AG10803 (cell line): ENCODE measurements around the gene PID1.

Experiments
- DNase-seq: peaks from one replicate; pipeline ENCODE4 v3.0.0; 2010; ENCODE audit warnings: low read depth
- H3K4me3 ChIP-seq: 2 replicates; pipeline ENCODE4 v1.5.1; 2011; ENCODE audit warnings: mild to moderate bottlenecking, low read length, control low read depth
- TF ChIP-seq, protein P1 (sequence below): conservative IDR thresholded peaks from 2 replicates; pipeline ENCODE4 v1.5.1; 2011; ENCODE audit warnings: mild to moderate bottlenecking, low read length, control low read depth, inconsistent platforms

Gene PID1

GRCh38 chr2:229176136-229176535 lies 95.0 kb downstream of the PID1 start:
- no peak overlapping the region for H3K4me3 ChIP-seq
- no peak for DNase-seq
- TF ChIP-seq, protein P1, sequence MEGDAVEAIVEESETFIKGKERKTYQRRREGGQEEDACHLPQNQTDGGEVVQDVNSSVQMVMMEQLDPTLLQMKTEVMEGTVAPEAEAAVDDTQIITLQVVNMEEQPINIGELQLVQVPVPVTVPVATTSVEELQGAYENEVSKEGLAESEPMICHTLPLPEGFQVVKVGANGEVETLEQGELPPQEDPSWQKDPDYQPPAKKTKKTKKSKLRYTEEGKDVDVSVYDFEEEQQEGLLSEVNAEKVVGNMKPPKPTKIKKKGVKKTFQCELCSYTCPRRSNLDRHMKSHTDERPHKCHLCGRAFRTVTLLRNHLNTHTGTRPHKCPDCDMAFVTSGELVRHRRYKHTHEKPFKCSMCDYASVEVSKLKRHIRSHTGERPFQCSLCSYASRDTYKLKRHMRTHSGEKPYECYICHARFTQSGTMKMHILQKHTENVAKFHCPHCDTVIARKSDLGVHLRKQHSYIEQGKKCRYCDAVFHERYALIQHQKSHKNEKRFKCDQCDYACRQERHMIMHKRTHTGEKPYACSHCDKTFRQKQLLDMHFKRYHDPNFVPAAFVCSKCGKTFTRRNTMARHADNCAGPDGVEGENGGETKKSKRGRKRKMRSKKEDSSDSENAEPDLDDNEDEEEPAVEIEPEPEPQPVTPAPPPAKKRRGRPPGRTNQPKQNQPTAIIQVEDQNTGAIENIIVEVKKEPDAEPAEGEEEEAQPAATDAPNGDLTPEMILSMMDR, result no peak

DNA sequence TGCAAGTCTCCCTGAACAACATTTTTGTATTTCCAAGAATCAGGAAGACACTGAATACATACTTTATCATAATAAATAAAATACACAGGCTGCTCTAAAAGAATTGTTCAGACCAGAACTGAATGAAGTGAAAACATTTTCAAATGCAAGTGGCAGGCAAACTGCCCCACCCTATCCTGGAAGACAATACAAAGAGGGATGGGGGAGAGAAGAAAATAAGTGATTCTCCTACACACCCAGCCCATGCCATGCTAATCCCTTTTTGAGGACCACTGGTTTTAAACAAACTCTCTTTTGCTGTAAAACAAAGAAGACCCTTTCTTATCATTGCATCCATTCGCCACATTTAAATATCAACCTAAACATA lies 95.6 kb downstream of the PID1 start:
- no peak overlapping the region for H3K4me3 ChIP-seq
- DNase-seq, result no peak
- TF ChIP-seq, protein P1, result no peak

- no peak overlapping the region for H3K4me3 ChIP-seq
- peak; percentile 71 for DNase-seq
- TF ChIP-seq, protein P1, result no peak
Observed at GRCh38 chr2:229174794-229175496, 96.1 kb downstream of the PID1 start.

DNA sequence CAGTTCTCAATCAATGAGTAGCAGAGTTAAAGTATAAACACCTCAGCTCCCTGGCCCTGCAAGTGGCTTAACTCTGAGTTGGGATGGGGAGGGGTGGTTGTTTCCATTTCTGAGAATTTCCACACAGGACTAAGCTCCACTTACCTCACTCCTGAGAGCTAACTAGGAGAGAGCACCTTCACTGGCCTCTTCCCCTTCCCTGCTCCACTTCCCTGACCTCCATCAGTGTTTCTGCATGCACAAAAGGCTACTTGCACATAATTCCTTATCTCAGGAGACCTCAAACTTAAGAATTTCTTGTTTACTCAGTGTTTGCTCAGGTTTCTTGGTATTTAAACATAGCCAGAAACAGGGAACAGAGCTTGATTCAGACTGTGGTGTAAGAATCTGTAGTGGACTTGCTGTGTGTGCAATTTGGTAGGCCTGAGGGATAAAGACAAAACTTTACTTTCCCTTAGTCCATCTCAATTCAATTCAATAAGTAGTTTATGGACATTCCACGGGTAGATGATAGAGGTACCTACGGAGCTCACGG lies 97.2 kb downstream of the PID1 start:
- H3K4me3 ChIP-seq, result no peak overlapping the region
- no peak for DNase-seq
- TF ChIP-seq, protein P1, result no peak

DNA sequence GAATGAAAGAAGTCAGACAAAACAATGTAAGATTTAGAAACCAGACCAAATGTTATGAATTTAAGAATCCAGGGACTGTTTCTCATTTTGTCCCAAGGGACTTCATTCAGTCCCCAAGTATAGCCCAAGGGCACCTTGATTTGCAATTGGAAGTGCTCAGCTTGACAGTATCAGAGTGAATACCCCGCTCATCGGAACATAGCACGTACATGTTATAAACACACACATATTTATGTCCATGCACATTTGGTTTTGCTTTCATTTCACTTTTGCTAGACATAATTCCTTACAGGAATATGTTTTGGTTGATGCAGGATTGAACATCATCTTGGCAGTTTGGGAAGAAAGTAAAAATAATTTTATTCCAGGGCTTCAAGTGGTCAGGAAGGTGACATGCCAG lies 100.2 kb downstream of the PID1 start:
- TF ChIP-seq, protein P1, result no peak
- no peak for DNase-seq
- peak overlapping the region; percentile 41 for H3K4me3 ChIP-seq

GRCh38 chr2:229170171-229170570 lies 100.9 kb downstream of the PID1 start:
- TF ChIP-seq, protein P1, result no peak
- no peak for DNase-seq
- no peak overlapping the region for H3K4me3 ChIP-seq

GRCh38 chr2:229169751-229170150 lies 101.3 kb downstream of the PID1 start:
- peak; percentile 50 for DNase-seq

More at GRCh38 chr2:229169751-229170150, 101.3 kb downstream of the PID1 start:
- H3K4me3 ChIP-seq, result no peak overlapping the region
- TF ChIP-seq, protein P1, result no peak
